Dorsolateral prefrontal cortex (tissue), 118 donors: Measurements from ENCODE around the gene C19orf47. TPM values are rescaled to one million over a fixed set of nuclear protein-coding genes. Genes with fewer than 3 reads are reported as not detected.

ENCODE experiments used
- microRNA-seq, 43 experiments: library from miRNA; unstranded; fragments of <30 nt; microRNA quantifications; one replicate each; pipeline ENCODE4 v1.2.0, GENCODE V29; 2022
- total RNA-seq, 120 experiments: library from RNA; stranded (reverse); gene quantifications; one replicate each; pipeline versions ENCODE4 v1.2.3 to v1.2.4, GENCODE V29; 2022

C19orf47 gene
- total RNA-seq, 120 experiments from 2014 or later = 26.8 to 54.6 (median 37.4) TPM

Small RNAs within 50 kb of the gene (microRNA-seq; reads per million reads assigned to microRNA genes)
- gene MIR641 (18.9 to 123 (median 51.3) reads per million in 43 experiments), gene MIR6796 (0 to 7.2 (median 1.7) reads per million in 43 experiments)

Other genes with a start within 250 kb of the C19orf47 start
- gene MAP3K10, start 157.0 kb downstream of the C19orf47 start, total RNA-seq = 100 to 1,000 TPM in 114 of 120 experiments, 10 to 100 TPM in 6; 72.4 to 232 (median 136) TPM
- 100 to 1,000 TPM in 13 of 120 experiments, 10 to 100 TPM in 107; 27.3 to 112 (median 74.4) TPM for gene TTC9B, start 130.0 kb downstream of the C19orf47 start, total RNA-seq
- gene CCNP, start 121.7 kb downstream of the C19orf47 start, total RNA-seq = 10 to 100 TPM in 1 of 120 experiments, 1 to 10 TPM in 86, under 1 TPM in 30, not detected in 3; 0.32 to 10.0 (median 1.6) TPM
- 100 to 1,000 TPM in 117 of 120 experiments, 10 to 100 TPM in 3; 95.3 to 215 (median 139) TPM for gene AKT2, start 63.1 kb downstream of the C19orf47 start, total RNA-seq
- 100 to 1,000 TPM; 322 to 718 (median 553) TPM for gene PLD3, start 298 bp upstream of the C19orf47 start, total RNA-seq
- under 1 TPM in 5 of 120 experiments, not detected in 115; 0.18 to 0.45 (median 0.22) TPM for gene HIPK4, start 41.8 kb upstream of the C19orf47 start, total RNA-seq
- 10 to 100 TPM in 4 of 120 experiments, 1 to 10 TPM in 116; 1.7 to 19.0 (median 5.1) TPM for gene PRX, start 65.0 kb upstream of the C19orf47 start, total RNA-seq
- gene SERTAD1, start 77.6 kb upstream of the C19orf47 start, total RNA-seq = 10 to 100 TPM in 13 of 120 experiments, 1 to 10 TPM in 107; 2.3 to 23.0 (median 5.5) TPM
- gene SERTAD3, start 95.9 kb upstream of the C19orf47 start, total RNA-seq = 10 to 100 TPM in 59 of 120 experiments, 1 to 10 TPM in 61; 3.5 to 29.8 (median 9.8) TPM
- gene BLVRB, start 117.3 kb upstream of the C19orf47 start, total RNA-seq = 10 to 100 TPM; 22.5 to 59.4 (median 36.1) TPM
- gene SPTBN4, start 118.6 kb upstream of the C19orf47 start, total RNA-seq = 100 to 1,000 TPM in 111 of 120 experiments, 10 to 100 TPM in 9; 43.7 to 217 (median 146) TPM
- 10 to 100 TPM; 14.0 to 58.3 (median 25.4) TPM for gene SHKBP1, start 228.5 kb upstream of the C19orf47 start, total RNA-seq